ENCODE data around the gene SERINC5. TPM values are rescaled to one million over a fixed set of nuclear protein-coding genes. Genes with fewer than 3 reads are reported as not detected.

The SERINC5 gene
- total RNA-seq, 2 experiments from 2014 or later, result 115 to 123 TPM

DNA sequence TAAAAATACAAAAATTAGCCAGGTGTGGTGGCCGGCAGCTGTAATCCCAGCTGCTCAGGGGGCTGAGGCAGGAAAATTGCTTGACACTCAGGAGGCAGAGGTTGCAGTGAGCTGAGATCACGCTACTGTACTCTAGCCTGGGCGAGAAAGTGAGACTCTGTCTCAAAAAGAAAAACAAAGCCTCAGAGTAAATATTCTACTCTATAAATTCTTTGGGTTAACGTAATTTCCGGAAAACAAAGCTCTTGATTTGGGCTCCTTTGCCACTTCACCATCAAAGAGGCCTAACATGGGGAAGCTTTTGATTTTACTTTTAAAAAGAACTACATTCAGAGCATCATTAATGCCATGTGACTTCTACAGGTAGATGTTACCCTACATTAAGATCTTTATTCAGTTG is 103.1 kb downstream of the SERINC5 start:
- Histone ChIP-seq H3K9me3 (ENCODE audit: control insufficient read depth in 1 of 2, insufficient read depth in 1 of 2, low read length in 2 of 2) (no peaks in the 10 kb centered on the region), H3K27me3 (ENCODE audit: control insufficient read depth in 1 of 2, insufficient read depth in 2 of 2, low read length in 2 of 2) (no peaks in the 10 kb centered on the region), H3K27ac (ENCODE audit: low read depth in 1 of 2, low read length in 2 of 2) (peak overlapping the region; percentile 56 to 68), H3K4me1 (ENCODE audit: insufficient read depth, low read length) (peaks cover 56% of the 10 kb centered on the region), H3K4me3 (ENCODE audit: low read length) (no peak overlapping the region), H3K36me3 (ENCODE audit: insufficient read depth, low read length) (peaks cover 74% of the 10 kb centered on the region)
- ChIA-PET CTCF (interaction anchor here (1.1 kb wide), 1 partner anchor 35 kb away, joined by 3 read pairs; no protein-coding TSS in a partner anchor), POLR2A (interaction anchor here (0.6 to 8.7 kb wide), 25 partner anchors 9 to 104 kb away, joined by 3 to 96 read pairs (median 5); partner anchors contain the start of gene SERINC5)
- no peaks in the 10 kb centered on the region for H3K9me3 Mint-ChIP-seq
- peak in 7 of 14 experiments; percentile 16 to 74 (median 35) for DNase-seq
- peaks cover 80% of the 10 kb centered on the region for H3K4me1 Mint-ChIP-seq (ENCODE audit: low read depth)
- peak overlapping the region; percentile 98 for H3K27ac Mint-ChIP-seq
- intact Hi-C loops (cut with DNase I, micrococcal nuclease), result loop anchor here in 1 of 2 experiments (1.0 to 5.0 kb wide), 4 partner anchors 16 to 60 kb away; no protein-coding TSS in a partner anchor
- peaks cover 92% of the 10 kb centered on the region for H3K36me3 Mint-ChIP-seq (ENCODE audit: low read depth)
- H3K27me3 Mint-ChIP-seq, result no peaks in the 10 kb centered on the region
- H3K4me3 Mint-ChIP-seq, result peak overlapping the region; percentile 73
- TF ChIP-seq, protein P1, sequence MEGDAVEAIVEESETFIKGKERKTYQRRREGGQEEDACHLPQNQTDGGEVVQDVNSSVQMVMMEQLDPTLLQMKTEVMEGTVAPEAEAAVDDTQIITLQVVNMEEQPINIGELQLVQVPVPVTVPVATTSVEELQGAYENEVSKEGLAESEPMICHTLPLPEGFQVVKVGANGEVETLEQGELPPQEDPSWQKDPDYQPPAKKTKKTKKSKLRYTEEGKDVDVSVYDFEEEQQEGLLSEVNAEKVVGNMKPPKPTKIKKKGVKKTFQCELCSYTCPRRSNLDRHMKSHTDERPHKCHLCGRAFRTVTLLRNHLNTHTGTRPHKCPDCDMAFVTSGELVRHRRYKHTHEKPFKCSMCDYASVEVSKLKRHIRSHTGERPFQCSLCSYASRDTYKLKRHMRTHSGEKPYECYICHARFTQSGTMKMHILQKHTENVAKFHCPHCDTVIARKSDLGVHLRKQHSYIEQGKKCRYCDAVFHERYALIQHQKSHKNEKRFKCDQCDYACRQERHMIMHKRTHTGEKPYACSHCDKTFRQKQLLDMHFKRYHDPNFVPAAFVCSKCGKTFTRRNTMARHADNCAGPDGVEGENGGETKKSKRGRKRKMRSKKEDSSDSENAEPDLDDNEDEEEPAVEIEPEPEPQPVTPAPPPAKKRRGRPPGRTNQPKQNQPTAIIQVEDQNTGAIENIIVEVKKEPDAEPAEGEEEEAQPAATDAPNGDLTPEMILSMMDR (IDR thresholded peaks at IDR 0.05), result no peak
- peak; percentile 59 for ATAC-seq (ENCODE audit: poor library complexity)

DNA sequence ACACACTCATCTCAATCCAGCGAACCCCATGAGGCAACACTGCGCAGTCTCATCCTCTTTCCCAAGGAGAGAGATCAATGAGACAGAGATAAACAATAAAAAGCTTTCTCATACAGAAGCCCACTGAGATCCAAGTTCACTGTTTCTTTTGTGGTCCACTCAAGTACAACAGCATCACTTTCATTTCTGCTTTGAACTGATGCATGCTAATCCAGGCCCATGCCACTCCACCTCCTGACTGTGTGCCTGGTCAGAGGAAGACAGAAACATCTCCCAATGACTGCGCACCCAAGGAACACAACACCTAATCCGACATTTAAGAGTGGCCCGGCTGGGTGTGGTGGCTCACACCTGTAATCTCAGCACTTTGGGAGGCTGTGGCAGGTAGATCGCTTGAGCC is 104.0 kb downstream of the SERINC5 start:
- H3K9me3 Mint-ChIP-seq, result no peaks in the 10 kb centered on the region
- Histone ChIP-seq H3K27me3 (ENCODE audit: control insufficient read depth in 1 of 2, insufficient read depth in 2 of 2, low read length in 2 of 2) (no peaks in the 10 kb centered on the region), H3K4me3 (ENCODE audit: low read length) (no peak overlapping the region), H3K36me3 (ENCODE audit: insufficient read depth, low read length) (peaks cover 76% of the 10 kb centered on the region), H3K9me3 (ENCODE audit: control insufficient read depth in 1 of 2, insufficient read depth in 1 of 2, low read length in 2 of 2) (no peaks in the 10 kb centered on the region), H3K27ac (ENCODE audit: low read depth in 1 of 2, low read length in 2 of 2) (peak overlapping the region; percentile 56 to 68), H3K4me1 (ENCODE audit: insufficient read depth, low read length) (peaks cover 64% of the 10 kb centered on the region)
- H3K27me3 Mint-ChIP-seq, result no peaks in the 10 kb centered on the region
- CTCF ChIA-PET, result no interaction called here
- H3K27ac Mint-ChIP-seq, result peak overlapping the region; percentile 98
- no peak for ATAC-seq (ENCODE audit: poor library complexity)
- H3K4me1 Mint-ChIP-seq (ENCODE audit: low read depth), result peaks cover 86% of the 10 kb centered on the region
- intact Hi-C loops (cut with DNase I, micrococcal nuclease), result loop anchor here in 1 of 2 experiments (2.0 to 5.0 kb wide), 3 partner anchors 41 to 59 kb away; no protein-coding TSS in a partner anchor
- TF ChIP-seq, protein P1 (IDR thresholded peaks at IDR 0.05), result no peak
- no peak for DNase-seq
- peaks cover 93% of the 10 kb centered on the region for H3K36me3 Mint-ChIP-seq (ENCODE audit: low read depth)
- POLR2A ChIA-PET, result interaction anchor here (1.5 to 8.7 kb wide), 6 partner anchors 8 to 104 kb away, joined by 5 to 96 read pairs (median 16); partner anchors contain the start of gene SERINC5
- H3K4me3 Mint-ChIP-seq, result no peak overlapping the region

DNA sequence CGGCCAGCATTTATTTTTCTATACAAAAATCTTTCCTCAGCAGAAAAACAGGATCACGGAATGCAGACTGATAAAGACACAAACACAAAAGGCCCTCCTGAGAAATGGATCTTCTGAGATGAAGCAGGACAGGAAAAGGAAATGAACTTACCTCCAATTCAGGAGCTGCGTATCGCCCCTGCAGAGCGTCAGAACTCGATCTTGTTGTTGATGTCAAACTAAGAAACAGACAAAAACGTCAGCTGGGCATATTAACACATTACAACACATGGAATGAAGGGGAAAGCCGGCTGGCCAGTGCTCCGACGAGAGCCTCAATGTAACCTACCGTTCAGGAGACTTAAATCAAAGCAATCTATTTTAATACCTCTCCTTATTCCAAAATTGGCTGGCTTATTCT is 105.1 kb downstream of the SERINC5 start:
- peak overlapping the region; percentile 46 for H3K4me3 Mint-ChIP-seq
- H3K27ac Mint-ChIP-seq, result peak overlapping the region; percentile 98
- peak overlapping the region; percentile 59 to 68 for H3K27ac ChIP-seq (ENCODE audit: low read depth in 1 of 2, low read length in 2 of 2)
- H3K9me3 Mint-ChIP-seq, result no peaks in the 10 kb centered on the region
- peaks cover 78% of the 10 kb centered on the region for H3K4me1 Mint-ChIP-seq (ENCODE audit: low read depth)
- H3K9me3 ChIP-seq (ENCODE audit: control insufficient read depth in 1 of 2, insufficient read depth in 1 of 2, low read length in 2 of 2), result no peaks in the 10 kb centered on the region
- H3K27me3 ChIP-seq (ENCODE audit: control insufficient read depth in 1 of 2, insufficient read depth in 2 of 2, low read length in 2 of 2), result no peaks in the 10 kb centered on the region
- POLR2A ChIA-PET, result interaction anchor here (0.7 to 8.7 kb wide), 11 partner anchors 10 to 105 kb away, joined by 3 to 96 read pairs (median 8); partner anchors contain the start of gene SERINC5
- ATAC-seq (ENCODE audit: poor library complexity) (peak; percentile 48), DNase-seq (peak in 7 of 14 experiments; percentile 20 to 65 (median 49))
- no peak overlapping the region for H3K4me3 ChIP-seq (ENCODE audit: low read length)
- no peaks in the 10 kb centered on the region for H3K27me3 Mint-ChIP-seq
- peaks cover 64% of the 10 kb centered on the region for H3K4me1 ChIP-seq (ENCODE audit: insufficient read depth, low read length)
- TF ChIP-seq, protein P1 (IDR thresholded peaks at IDR 0.05), result no peak
- intact Hi-C loops (cut with DNase I, micrococcal nuclease), result loop anchor here in 1 of 2 experiments (5.0 kb wide), 1 partner anchor 57 kb away; no protein-coding TSS in a partner anchor
- peaks cover 93% of the 10 kb centered on the region for H3K36me3 Mint-ChIP-seq (ENCODE audit: low read depth)
- H3K36me3 ChIP-seq (ENCODE audit: insufficient read depth, low read length), result peaks cover 76% of the 10 kb centered on the region
- CTCF ChIA-PET, result interaction anchor here (1.0 kb wide), 1 partner anchor 14 kb away, joined by 3 read pairs; no protein-coding TSS in a partner anchor

Measured in CD4-positive, alpha-beta T cell (primary cell).